OCI-LY3 (cell line): ENCODE results near the gene ACBD6.

Experiments used
- EZH2phosphoT487 ChIP-seq: fragments of 200-600 bp; shearing (Covaris generic); IDR thresholded peaks from 2 replicates; pipeline ENCODE4 v1.6.1; 2018; ENCODE audit warnings: antibody characterized with exemption, mixed run types, low read depth
- TF ChIP-seq, protein P1 (sequence below): fragments of 200-600, 300-600 bp; sonication (generic); IDR thresholded peaks from 2 replicates; pipeline ENCODE4 v1.5.1; 2014; ENCODE audit warnings: antibody characterized with exemption, low read length, low read depth

DNA sequence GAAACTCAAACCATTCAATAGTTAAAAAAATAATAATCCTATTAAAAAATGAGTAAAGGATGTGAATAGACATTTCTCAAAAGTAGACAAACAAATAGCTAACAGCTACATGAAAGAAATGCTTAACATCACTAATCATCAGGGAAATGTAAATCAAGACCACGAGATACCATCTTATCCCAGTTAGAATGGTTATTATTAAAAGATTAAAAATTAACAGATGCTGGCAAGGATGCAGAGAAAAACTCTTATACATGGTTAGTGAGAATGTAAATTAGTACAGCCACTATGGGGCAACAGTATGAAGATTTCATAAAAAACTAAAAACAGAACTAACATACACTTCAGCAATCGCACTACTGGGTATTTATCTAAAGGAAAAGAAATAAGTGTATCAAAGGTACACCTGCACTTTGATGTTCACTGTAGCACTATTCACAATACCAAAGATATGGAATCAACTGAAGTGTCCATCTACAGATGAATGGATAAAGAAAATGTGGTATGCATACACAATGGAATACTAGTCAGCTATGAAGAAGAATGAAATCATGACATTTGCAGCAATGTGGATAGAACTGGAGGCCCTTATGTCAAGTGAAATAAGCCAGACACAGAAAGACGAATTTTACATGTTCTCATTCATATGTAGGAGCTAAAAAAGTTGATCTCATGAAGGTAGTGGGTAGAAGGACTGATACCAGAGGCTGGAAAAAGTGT lies 117.9 kb downstream of the ACBD6 start:
- TF ChIP-seq, protein P1, sequence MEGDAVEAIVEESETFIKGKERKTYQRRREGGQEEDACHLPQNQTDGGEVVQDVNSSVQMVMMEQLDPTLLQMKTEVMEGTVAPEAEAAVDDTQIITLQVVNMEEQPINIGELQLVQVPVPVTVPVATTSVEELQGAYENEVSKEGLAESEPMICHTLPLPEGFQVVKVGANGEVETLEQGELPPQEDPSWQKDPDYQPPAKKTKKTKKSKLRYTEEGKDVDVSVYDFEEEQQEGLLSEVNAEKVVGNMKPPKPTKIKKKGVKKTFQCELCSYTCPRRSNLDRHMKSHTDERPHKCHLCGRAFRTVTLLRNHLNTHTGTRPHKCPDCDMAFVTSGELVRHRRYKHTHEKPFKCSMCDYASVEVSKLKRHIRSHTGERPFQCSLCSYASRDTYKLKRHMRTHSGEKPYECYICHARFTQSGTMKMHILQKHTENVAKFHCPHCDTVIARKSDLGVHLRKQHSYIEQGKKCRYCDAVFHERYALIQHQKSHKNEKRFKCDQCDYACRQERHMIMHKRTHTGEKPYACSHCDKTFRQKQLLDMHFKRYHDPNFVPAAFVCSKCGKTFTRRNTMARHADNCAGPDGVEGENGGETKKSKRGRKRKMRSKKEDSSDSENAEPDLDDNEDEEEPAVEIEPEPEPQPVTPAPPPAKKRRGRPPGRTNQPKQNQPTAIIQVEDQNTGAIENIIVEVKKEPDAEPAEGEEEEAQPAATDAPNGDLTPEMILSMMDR, result no peak
- no peak for TF ChIP-seq EZH2phosphoT487
